ENCODE results near the gene RAB23.

- TF ChIP-seq CTCF (IDR thresholded peaks at IDR 0.05; ENCODE audit: insufficient read depth, low read depth, low read length) (no peak), EZH2 (IDR thresholded peaks at IDR 0.05; ENCODE audit: insufficient read depth, low read length) (no peak)
These were observed 4.8 kb downstream of the RAB23 start for GRCh38 chr6:57217270-57217669.
